Putamen (tissue), 1 donor: ENCODE measurements around the gene MUC6.
"Not testable (repeated sequence)": the region's sequence is repeated elsewhere in the genome, so short reads cannot be mapped to it uniquely, and the experiment has no call there.

Experiments
- DNase-seq: peaks from one replicate; pipeline ENCODE4 v3.0.0-alpha.2; 2016; ENCODE audit warnings: low spot score

MUC6 gene

DNA sequence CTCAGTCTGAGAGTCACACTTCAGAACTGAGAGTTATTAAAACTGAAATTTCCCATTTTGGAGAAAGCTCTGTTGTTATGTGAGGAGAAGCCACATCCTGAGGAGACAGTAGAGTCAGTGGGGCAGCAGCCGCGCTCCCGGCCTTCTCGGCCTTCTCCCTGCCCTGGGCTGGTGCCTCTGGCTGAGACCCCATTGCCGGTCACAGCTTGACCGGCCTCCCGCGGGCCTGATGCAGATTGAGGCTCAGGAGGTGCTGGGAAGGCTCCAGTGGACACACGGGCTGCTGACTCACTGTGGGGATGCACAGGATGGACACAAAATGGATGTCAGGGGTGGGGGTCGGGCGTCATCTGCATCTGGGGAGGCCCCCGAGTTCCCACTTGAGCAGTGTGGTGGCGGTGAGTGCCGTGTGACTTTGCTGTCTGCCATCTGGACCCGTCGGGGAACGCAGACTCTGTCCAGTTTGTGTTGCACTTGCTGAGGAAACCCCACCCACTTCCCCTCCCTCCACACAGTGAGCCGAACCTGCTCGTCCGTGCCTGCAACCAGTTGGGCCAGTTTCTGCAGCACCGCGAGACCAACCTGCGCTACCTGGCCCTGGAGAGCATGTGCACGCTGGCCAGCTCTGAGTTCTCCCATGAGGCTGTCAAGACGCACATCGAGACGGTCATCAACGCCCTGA is 50.1 kb downstream of the MUC6 start:
- no peak for DNase-seq

DNA sequence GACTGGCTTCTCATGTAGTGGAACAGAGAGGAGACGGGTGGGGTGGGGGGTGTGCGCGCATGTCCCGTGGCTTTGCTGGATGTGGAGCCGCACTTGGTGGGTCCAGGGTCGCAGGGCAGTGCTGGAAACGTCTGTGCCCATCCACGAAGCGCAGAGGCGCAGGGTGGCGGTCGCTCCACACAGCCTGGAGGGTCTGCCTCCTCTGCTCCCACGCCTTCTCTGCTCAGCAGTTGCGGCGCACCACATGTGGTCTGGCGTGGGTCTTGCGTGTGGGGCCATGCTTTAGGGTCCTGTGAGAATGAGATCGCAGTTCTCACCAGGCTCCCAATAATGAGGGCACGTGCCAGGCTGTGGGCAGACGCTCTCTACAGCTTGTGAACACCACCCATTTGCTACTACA is 50.7 kb downstream of the MUC6 start:
- DNase-seq = no peak

DNA sequence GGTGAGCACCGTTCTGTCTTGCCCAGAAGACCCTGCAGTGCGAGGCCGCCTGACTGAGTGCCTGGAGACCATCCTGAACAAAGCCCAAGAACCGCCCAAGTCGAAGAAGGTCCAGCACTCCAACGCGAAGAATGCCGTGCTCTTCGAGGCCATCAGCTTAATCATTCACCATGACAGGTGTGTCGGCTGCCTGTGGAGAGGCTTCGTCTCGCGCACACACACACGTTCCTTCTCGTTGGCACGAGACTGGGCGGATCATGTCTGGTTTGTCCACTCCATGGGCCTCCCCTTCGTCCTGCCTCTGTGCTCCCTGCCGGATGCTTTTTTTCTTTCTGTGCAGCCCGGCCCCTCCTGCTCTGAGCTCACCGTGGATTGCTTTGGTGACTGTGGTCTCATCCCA is 51.1 kb downstream of the MUC6 start:
- DNase-seq = no peak

DNA sequence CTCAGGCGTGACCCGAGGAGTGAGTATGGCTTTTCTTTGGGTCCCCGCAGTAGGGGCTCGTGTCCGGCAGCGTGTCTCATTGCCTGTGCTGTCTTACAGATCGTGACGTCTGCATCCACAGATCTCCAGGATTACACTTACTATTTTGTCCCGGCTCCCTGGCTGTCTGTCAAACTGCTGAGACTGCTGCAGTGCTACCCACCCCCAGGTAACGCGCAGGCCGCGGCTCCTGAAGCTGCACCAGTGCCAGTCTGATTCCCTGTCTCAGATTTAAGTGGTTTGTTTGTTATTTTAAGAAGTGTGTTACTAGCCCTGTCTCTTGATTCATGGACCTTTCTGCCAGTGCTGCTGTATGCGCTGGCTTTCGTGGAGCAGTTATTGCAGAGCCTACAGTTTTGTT is 52.0 kb downstream of the MUC6 start:
- no peak for DNase-seq

DNA sequence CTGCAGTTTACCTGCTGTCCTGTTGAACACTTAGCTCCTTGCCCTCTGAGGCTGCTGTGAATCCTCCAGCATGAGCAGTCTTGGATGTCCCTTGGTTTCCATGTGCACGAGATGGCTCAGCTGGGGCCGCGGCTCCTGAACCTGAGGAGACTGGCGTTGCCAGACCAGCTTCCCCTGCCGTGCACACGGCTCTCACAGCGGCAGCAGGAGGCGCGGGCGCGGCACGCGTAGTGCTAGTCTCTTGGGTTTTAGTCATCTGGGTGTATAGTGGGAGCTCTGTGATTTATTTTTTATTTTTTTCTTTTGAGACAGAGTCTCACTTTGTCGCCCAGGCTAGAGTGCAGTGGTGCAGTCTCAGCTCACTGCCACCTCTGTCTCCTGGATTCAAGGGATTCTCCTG is 54.8 kb downstream of the MUC6 start:
- no peak for DNase-seq

DNA sequence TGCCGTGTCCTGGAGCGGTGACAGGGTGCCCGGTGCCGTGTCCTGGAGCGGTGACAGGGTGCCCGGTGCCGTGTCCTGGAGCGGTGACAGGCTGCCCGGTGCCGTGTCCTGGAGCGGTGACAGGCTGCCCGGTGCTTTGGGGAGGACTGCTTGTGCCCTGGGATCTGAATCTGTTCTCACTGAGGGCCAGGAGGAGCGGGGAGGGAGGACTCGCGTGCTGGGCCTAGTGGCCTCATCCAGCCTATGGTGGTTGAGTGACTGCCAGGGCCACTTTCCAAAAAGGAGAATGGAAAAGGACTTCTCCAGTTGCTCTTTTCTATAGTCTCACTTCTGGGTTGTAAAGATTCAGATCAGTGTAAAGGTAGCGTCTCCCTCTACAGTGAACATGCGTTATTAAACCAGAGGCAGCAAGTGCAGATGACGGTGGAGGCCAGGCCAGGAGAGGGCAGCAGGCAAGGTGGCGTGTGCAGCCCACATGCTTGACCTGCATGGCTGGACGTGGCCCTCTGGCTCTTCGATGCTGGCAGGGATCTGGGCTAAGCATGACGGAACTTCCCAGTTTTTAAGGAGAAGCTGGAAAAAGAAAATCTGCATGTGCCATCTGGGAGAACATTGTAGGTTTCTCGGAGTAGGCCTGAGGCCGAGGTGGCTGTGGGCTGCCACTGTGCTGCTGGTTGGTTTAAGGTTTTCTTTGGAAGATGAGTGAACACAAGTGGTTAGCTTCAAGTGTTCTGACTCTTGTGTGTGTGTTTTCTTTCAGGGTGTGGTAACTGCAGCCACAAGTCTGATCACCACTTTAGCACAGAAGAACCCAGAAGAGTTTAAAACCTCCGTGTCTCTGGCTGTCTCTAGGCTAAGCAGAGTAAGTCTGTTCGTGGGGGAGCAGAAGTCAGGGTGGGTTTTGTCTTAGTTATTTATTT is 55.8 kb downstream of the MUC6 start:
- DNase-seq = no peak

DNA sequence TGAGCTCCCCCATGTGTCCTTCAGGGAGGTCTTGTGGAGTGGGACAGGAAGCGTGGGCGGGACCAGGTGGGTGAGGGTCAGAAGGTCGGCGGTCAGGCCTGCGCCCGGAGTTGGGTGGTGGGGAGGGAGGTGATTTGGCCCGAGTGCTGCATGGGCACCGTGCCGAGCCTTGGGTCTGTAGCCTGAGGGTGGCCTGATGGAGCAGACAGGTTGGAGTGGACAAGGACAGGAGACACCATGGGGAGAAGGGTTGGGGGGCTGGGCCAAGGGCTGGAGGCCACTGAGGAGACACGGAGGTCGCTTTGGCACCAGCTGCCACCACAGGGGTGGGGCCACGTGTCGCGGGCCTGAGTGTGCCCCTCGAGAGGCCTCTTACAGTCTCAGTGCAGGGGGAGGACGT is 57.7 kb downstream of the MUC6 start:
- DNase-seq = no peak

DNA sequence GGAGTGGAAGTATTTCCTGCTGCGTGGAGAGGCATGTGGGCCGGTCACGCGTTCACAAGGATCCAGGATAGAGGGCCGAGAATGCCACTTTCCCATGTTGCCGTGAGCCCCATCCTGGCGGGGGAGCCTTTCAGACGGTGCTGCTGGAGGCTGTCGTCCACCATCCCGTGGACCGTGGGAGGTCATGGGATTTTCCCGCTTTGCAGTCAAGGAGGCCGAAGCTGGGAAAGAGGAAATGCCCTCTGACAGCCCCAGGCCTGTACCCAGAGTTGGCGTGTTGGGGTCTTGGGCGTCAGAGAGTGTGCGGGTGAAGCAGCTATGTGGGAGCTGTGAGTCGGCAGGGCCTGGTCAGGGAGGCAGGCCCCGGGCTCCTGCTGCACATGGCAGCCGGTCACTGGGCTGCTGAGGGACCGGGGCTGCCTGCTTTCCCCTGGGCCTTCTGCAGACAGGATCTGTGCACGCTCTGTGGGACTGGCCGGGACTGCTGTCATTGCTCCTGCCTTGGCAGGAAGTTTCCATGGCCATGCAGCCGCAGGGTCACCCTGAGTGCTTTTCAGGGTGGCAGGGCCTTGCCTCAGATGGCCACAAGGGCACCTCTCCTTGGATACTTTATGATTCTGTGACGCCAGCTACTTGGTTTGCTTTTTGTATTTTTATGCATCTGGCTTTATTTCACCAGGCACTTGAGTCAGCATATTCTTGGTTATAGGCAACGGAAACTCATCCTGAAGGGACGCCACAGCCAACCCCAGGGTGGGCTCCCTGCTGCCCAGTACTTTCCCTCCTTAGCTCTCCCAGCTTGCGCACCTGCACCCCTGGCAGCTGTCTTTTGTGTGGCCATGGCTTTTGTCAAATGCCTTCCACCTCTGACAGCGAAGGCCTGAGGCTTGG is 58.4 kb downstream of the MUC6 start:
- no peak for DNase-seq

DNA sequence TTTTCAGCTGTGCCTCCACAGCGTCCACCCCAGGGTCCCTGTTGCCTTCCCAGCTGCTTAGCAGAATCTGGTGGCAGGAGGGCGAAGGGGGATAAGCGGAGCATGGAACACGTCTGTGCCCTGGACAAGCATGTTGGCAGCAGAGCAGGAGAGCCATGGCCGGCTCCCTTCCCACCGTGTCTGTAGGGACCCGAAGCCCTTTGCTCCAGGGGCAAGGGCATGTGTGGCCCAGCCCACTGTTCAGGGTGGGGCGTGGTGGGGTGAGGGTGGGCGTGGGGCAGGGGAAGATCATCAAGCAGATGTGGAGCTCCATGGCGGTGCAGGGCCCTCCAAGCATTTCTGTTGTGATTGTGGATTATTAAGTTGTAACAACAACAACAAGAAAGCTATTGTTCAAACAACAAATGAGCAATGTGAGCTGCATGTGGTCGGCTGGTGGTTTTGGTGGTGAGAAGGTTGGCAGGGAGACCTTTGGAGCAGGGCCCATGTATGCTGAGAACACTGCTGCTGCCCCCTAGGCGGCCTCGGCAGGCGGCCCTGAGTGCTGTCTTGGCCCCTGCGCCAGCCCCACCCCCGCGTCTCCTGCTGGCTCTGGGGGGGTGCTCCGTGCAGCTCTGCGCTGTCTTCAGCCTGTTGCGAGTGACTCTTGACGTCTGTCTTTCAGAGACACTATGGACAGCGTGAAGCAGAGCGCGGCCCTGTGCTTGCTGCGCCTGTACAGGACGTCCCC is 59.9 kb downstream of the MUC6 start:
- DNase-seq = peak; percentile 73

DNA sequence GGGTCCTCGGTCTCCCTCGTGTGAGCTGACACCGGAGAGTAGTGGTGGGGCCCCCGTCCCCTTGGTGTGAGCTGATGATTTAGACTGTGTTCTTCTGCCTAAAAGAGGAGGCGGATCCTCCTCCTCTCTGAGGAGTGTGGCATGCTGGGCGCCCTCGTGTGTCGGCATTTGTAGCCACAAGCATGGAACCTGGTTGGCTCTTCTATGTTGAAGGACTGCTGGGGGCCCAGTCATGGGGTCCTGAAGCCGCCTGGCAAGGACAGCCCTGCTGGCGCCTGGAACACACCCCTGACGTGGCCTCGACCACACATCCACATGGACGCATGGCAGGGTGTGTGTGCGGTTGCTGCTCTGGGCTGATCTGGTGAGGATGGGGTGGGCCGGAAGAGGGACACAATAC is 60.7 kb downstream of the MUC6 start:
- peak; percentile 39 for DNase-seq

DNA sequence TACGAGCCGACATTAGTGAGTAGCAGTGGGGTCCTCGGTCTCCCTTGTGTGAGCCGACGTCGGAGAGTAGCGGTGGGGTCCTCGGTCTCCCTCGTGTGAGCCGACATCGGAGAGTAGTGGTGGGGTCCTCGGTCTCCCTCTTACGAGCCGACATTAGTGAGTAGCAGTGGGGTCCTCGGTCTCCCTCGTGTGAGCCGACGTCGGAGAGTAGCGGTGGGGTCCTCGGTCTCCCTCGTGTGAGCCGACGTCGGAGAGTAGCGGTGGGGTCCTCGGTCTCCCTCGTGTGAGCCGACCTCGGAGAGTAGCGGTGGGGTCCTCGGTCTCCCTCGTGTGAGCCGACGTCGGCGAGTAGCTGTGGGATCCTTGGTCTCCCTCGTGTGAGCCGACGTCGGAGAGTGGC is 61.1 kb downstream of the MUC6 start:
- DNase-seq = not testable (repeated sequence)

DNA sequence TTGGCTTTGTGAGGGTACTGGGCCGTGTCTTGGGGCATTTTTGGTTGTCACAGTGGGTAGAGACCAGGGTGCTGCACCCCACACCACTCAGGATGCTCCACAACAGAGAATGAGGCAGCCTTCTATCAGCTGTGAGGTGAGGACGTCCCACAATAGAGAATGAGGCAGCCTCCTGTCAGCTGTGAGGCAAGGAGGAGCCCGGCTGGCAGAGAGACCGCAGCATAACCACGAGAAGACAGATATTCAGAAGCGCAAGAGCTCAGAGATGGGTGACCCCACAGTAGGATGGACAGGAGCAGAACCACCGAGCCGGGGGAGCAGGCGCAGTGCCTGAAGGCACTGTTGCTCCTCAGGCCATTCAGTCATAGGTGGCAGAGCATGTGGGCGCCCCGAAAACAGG is 63.3 kb downstream of the MUC6 start:
- DNase-seq = no peak

DNA sequence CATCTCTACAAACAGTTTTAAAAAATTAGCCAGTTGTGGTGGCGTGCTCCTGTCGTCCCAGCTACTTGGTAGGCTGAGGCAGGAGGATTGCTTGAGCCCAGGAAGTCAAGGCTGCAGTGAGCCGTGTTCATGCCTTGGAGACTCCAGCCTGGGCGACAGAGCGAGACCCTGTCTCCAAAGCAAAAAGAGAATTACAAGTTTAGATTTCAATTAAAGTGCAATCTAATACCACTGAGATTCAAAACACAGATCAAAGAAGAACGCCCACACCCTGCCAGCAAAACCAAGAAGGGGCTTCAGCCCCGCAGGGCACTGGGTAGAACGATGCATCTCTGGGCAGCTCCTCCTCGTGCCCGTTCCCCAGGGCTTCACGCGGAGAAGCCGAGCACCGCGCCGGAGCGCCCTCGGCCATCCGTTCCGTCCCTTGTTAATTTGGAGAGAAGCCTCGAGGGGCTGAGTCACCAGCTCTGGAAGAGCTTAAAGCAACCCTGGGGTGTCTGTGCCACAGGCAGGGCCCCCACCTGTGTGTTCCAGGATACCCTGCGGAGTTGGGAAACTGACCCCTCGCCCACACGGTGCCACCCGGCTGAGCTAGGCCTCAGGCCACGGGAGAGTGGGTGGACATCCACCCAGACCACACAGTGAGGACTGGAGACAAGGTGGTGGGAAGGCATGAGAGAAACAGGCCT is 63.9 kb downstream of the MUC6 start:
- DNase-seq = no peak

DNA sequence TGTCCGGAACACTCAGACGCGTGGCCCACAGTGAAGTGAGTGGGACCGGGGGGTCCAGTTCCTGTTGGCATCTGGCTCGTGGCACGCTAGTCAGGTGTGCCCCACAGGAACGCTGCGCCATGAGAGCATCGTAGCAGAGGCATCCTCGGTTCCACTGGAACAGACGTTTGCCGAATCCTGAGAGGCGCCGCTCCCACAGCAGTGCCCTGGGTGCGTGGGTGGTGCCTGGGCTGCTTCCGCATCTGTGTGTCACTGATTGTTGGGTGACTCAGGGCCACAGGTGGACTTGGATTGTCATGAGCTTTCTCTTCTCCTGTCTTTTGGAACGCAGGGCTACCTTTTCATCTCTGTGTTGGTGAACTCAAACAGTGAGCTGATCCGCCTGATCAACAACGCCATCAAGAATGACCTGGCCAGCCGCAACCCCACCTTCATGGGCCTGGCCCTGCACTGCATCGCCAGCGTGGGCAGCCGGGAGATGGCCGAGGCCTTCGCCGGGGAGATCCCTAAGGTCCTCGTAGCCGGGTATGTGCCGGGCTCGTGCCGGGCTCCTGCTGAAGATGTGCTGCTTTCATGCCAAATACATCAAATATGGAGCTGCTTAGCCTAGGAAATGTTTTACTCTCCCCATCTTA is 64.7 kb downstream of the MUC6 start:
- DNase-seq = peak; percentile 34

DNA sequence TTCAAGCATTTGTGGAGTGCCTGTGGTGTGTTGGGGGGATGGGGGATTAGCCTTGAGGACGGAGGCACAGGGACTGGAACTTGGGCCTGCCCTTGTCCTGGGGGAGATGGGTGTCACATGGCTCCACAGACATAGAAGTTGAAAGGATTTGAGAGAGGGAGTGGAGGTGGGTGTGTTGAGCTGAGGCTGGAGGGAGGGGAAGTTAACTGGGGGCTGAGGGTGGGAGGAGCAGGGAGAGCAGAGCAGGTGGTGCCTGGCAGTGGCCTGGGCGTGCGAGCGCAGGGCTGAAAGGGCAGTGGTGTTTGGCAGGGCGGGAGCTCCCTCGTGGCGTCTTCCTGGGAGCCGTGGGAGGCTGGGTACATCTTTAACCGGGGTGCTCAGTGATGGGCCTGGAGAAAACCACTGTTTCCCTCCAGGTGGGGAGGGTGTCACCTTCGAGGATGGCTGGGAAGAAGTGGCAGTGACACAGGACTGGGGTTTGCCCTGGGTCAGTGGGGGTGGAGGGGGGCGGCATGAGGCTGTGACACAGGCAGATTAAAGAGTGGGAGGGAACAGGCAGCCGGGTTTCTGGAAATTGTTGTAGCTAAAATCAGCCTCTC is 65.3 kb downstream of the MUC6 start:
- peak; percentile 17 for DNase-seq

DNA sequence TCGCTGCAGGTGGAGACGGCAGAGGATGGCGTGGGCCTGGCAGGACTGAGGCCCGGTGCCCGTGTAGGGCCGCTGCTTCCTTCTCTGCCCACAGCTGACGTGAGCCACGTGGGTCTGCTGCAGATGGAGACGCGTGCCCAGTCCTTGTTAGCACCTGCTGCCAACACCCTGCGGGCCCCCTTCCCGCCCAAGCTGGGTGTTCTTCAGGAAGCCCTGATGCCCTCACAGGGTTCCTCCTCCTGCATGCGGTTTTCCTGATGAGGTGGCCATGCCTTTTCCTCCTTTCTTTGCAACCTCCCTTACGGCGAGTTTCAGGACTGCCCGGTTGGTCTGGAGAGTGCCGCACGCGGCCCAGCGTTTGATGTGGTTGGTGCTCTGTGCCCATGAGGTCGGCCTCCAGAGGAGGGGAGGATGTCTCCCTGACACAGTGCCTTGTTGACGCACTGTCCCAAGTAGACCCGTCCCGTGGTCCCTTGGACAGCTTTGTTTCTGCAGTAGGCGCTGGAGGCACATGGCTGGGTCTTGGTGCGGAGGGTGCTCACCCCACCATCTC is 66.1 kb downstream of the MUC6 start:
- DNase-seq = no peak

DNA sequence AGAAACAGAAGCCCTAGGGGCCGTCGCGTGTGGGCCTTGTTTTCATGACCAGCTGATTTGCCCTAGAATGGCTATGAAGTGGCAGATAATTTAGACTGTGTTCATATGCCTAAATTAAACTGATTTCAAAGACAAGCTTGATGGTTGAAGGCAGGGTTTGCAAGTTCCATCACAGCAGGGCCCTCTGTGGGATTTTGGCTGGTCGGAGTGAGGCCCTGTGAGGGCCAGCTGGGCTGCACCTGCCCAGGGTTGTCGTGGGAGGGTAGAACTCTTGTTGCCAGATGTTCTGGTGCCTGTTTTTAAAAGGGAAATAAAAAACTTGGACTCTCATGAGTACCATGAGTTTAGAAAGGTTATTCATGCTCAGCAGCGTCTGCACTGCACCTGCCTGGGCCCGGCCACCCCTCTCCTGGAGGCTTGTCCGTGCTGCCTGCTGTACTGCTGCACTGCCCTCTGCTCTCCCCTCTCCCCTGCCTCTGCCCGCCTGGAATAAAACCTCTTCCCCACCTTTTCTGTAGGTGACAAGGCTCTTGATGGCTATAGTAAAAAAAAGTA is 66.8 kb downstream of the MUC6 start:
- no peak for DNase-seq

DNA sequence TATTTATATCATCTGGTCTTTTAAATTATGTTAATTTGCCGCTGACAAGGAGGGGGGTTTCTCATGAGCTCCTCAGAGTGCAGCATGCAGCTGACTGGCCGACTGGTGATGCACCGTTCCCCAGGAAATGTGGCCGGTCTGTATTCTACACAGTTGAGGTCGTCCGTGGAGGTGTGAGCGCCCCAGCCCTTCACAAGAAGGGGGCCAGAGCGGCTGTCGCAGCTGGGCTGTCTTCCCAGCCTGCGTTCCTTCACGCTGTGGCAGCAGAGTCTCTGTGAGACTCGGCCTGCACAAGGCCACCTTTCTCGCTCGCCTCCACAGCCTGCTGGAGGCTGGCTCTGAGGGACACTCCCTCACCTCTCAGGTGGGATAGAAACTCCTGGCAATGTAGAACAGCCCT is 67.7 kb downstream of the MUC6 start:
- DNase-seq = no peak

DNA sequence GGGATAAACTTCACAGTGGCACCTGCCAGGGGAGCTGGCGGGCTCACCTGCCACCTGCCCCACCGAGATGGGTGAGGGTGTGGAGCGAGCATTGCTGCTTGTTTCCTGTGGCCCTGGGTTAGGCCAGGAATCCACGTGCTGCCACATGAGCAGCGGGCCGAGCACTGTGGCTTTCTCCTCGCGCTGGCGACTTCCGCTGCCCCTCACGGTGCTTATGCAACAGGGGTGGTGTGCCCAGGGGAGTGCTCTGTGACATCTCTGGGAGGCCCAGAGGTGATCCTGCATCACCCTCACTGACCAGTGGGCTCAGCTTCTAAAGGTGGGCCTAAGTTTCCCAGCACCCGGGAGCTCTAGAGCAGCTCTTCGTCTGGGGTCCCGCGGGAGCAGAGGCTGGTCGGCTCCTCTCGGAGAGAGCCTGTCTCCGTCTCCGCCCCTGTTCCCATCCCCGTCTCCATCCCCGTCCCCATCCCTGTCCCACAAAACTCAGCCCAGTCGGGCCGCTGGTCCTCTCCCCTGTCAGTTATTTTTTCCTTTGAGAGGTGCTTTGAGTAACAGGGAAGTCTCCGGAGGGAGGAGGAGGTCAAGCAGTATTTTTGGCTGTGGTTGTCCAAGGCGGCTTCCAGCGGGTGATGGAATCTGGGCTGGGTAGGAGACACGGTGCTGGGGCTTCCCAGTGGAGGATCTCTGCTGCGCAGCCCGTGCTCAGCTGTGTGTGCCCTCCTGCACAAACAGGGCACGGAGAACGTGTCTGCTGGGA is 68.3 kb downstream of the MUC6 start:
- no peak for DNase-seq
